Stomach (tissue), 4 donors: ENCODE measurements around the gene ENOX1.

Experiments used
- EP300 ChIP-seq: sonication (generic); formaldehyde crosslinking; IDR thresholded peaks from one replicate; pipeline ENCODE4 v1.6.1; 2017; ENCODE audit warnings: antibody characterized with exemption
- TF ChIP-seq, protein P1 (sequence below), 7 experiments: fragments of 450-650 bp in 4 of 7; fragments of 200-600 bp in 3 of 7; sonication (generic) in 3 of 7; IDR thresholded peaks; one replicate each; pipeline ENCODE4 v1.5.1; 2016 to 2019; ENCODE audit warnings: antibody characterized with exemption in 7 of 7, control low read depth in 2 of 7, mild to moderate bottlenecking in 1 of 7

DNA sequence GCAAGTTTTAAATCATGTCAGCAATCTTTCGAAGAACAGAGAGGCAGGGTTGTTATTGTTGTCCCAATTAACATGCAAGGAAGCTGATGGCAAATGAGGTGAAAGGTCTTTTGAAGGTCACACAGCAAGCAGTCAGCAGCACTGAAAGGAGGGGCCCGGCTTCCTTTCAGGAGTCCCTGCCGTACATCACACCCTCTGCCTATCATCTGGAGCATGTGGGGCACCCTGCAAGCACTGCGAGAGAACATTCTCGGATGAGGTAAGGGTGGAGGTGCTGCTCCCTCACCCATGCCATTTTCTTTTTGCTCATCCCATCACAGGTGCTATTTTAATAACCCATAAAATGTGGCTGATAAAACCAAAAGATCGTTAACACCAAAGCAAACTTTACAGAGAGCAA lies 111.2 kb downstream of the ENOX1 start:
- TF ChIP-seq, protein P1, sequence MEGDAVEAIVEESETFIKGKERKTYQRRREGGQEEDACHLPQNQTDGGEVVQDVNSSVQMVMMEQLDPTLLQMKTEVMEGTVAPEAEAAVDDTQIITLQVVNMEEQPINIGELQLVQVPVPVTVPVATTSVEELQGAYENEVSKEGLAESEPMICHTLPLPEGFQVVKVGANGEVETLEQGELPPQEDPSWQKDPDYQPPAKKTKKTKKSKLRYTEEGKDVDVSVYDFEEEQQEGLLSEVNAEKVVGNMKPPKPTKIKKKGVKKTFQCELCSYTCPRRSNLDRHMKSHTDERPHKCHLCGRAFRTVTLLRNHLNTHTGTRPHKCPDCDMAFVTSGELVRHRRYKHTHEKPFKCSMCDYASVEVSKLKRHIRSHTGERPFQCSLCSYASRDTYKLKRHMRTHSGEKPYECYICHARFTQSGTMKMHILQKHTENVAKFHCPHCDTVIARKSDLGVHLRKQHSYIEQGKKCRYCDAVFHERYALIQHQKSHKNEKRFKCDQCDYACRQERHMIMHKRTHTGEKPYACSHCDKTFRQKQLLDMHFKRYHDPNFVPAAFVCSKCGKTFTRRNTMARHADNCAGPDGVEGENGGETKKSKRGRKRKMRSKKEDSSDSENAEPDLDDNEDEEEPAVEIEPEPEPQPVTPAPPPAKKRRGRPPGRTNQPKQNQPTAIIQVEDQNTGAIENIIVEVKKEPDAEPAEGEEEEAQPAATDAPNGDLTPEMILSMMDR (IDR thresholded peaks at IDR 0.05): no peak
- TF ChIP-seq EP300: no peak
